HuH-7 (cell line): ENCODE results near the gene ARL2.

Experiments
- DNase-seq: peaks from one replicate; pipeline ENCODE4 v3.0.0; 2011; ENCODE audit warnings: low spot score

ARL2 gene

DNA sequence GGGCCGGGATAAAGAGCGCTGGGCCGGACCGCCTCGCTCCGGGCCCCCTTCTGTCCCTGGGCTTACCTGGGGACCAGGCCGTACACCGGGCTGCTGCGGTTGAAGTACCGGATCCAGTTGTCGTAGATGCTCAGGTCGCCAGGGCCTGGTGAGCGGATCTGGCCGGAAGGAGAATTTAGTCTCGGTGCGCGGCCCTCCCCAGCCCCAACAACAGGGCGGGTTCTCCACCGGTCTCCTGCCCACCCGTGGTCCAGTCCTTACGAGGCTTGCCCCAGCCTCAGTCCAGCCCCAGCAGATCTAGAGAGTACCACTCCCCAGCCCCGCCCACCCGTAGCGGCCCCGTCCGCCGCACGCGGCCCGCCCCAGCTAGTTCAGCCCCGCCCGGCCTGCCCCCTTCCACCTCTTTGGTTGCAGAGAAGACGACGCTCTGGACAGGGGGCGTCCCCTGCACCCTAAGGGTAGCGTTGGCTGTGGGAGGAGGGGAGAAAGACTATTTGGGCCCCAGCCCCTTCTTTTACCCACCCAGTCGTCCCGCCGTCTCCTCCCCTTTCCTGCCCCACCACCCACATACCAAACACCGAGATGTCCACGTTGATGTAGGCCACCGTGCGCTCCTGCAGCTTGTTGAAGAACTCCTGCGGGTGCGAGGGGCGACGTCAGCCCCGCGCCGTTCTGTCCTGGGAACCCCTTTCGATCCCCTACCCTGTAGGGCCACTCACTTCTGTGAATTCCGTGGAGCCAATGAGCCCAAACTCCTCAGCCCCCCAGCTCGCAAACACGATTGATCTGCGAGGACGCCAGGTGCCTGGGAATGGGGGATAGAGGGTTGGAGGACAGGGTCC lies 33.8 kb downstream of the ARL2 start:
- DNase-seq: no peak

DNA sequence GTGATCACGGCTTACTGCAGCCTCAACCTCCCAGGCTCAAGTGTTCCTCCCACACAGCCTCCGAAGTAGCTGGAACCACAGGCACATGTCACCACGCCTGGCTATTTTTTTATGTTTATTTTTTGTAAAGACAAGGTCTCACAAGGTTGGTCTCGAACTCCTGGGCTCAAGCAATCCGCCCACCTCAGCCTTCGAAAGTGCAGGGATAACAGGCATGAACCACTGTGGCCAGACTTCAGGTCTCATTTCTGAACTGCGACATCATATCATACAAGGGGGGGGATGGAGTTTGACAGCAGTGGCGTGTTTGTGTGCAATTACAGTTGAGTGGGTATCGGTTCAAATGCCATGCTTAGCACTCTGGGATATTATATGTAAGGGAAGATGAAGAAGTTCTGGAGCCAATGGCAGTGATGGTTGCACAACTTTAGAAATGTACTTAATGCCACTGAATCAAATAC lies 37.5 kb downstream of the ARL2 start:
- DNase-seq: no peak

- no peak for DNase-seq
Observed at GRCh38 chr11:65053827-65054508, 40.0 kb downstream of the ARL2 start.

- DNase-seq: no peak
Observed at GRCh38 chr11:65055538-65055937, 41.6 kb downstream of the ARL2 start.

- DNase-seq: no peak
Observed at GRCh38 chr11:65056999-65057398, 43.0 kb downstream of the ARL2 start.

DNA sequence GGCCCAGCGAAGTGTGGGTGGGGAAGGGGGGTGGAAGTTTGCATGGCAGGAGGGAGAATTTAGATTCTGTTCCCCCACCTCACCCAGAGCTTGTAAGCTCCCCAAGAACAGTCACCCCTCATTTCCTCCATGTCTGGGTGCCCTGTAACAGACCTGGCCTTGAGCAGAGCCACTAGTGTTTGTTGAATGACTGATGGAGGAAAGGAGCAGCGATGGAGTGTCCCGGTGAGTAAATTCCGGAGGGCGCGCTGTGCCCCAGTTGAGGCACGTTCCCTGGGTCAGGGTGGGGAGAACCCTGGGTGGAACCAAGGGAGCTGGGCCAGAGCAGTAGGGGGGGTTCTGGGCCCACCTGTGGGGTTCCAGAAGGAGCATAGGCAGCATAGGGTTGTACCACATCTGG lies 43.6 kb downstream of the ARL2 start:
- no peak for DNase-seq

DNA sequence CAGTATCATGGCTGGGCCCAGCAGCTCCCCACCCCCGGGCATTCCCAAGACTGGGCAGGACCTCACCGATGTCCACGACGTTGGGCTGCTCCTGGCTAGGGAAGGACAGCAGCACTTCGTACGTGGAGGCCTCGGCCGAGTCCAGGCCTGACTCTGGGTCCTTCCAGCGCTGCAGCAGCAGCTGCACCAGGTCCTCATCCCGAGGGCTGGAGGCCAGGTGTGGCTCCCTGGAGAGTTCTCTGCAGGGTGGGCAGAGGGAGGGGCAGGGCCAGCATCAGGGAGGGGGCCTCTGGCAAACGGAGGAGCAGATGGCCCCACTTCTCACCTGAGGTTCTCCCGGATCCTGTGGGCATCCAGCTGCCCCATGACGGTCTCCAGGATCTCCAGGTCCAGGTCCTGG lies 44.1 kb downstream of the ARL2 start:
- DNase-seq: no peak

DNA sequence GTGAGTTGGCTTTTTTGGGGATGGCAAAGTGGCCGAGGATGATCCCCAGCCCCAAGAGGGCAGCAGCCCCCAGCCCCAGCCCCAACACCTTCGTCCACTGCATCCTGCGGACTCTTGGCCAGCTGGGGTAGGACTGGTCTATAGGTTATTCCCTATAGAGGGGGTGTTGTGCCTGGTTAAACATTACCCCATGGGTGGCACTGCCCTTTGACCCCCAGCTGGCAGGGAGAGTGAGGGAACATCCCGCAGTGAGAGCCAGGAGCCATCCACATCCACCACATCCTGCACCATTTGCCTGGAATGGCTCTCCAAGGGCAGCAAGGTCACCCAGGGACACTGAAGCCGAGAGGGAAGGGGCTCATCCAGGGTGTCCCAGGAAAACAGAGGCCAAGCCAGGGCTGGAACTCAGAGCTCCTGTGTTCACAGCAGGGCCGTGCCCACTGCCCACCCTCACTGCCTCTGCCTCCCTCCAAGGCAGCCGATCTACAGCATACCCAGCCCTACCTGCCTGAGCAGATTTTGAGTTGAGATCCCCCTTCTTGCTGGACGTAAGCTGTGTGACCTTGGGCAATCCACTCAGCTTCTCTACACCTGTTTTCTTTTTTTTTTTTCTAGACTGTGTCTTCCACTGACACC lies 44.6 kb downstream of the ARL2 start, which contains the start of gene NAALADL1:
TSS of gene NAALADL1 (minus strand) at position 135 of the 636 bp plus-strand sequence. CDS start at position 103, 32 bp downstream.
- no peak for DNase-seq

GRCh38 chr11:65059523-65059922 lies 45.6 kb downstream of the ARL2 start:
- DNase-seq: no peak

DNA sequence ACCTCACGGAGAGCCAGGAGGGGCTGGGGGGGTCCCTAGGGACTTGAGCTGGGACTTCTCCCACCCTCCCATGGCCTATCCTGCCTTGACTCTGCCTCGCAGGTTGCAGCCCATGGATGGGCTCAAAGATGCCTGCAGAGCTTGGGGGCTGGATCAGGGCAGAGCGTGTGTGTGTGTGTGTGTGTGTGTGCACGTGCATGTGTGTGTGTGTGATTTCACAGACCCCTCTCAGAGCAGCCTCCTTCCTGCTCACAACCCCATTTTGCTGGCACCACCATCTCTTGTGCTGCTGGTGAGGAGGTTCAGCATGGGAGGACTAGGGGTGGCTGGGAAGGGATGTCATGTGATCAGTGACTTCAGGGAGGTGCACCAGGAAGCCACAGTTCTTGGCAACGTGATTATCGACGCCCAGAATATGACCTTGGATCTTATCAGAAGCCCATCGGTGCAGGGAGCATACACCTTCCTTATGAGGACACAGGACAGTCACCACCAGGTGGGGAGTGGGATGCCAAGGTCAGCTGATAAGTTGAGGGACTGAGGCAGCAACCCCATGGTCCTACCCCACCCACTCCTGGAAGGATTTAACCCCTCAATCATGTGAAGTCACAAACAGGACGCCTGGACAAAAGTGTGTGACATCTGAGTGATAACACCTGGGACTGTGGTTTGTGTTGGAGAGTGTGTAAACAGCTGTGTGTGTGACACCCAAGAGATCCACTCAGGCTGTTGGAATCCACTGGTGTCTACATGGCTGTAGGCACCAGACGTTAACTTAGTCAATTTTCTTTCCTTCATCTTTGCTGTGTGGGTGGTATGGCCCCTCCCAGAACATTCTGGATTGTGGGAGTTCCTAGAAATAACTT lies 46.2 kb downstream of the ARL2 start:
- DNase-seq: no peak

DNA sequence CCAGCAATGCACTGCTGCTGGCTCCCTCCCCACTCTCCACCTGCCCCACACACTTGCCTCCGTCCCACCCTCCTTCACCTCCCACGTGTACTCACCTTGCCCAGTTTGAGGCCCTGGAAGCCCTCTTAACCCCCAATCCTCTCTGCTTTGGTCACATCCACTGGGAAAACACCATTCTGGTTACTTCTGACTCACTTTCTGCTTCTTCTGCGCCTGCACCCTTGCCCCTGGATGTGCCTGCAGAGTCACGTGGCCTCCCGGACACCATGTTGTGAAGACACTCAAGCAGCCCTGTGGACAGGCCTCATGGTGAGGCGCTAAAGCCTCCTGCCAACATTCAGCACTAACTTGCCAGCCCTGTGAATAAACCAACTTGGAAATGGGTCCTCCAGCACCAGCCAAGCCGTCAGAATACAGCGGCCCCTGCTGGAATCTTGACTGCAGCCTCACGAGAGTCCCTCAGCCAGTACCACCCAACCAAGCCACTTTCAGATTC lies 47.0 kb downstream of the ARL2 start:
- DNase-seq: no peak

DNA sequence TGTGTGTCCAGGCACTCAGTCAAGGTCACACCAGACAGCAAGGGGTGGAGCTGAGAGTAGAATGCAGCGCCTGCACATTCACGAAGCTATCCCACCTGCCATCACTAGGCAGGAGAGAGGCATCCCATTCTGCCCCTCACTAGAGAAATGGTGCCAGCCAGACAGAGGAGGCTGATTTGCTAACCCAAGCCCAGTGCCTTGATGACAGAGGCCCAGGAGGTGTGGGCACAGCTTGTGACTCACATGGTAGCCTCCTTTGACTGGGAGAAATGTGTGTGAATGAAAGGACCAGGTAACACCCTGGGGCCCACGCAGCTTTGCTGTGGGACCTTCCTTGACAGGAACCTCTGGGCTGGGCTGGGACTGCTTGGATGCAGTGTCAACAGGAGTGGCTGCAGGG lies 49.6 kb downstream of the ARL2 start:
- DNase-seq: no peak

- DNase-seq: no peak
Observed at GRCh38 chr11:65064847-65065240, 50.9 kb downstream of the ARL2 start.

DNA sequence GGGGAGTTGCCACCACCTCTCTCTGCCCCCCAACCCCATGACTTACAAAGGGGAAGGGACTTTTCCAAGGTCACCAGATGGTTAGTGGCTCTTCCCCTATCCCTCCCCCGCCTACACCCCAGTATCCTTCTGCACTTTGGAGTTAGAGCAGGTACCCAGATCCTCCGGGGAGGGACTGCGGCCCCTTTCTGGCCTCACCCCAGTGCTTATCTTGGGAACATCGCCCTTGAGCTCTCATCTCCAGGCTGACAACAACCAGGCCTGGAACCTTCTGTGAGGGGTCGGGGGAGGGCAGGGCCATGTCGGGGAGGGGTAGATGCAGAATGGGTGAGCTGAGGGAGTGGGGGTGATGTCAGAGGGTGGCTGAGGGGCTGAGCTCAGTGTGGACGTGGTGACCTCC lies 51.9 kb downstream of the ARL2 start:
- DNase-seq: no peak

- DNase-seq: no peak
Observed at GRCh38 chr11:65066315-65066714, 52.4 kb downstream of the ARL2 start.

DNA sequence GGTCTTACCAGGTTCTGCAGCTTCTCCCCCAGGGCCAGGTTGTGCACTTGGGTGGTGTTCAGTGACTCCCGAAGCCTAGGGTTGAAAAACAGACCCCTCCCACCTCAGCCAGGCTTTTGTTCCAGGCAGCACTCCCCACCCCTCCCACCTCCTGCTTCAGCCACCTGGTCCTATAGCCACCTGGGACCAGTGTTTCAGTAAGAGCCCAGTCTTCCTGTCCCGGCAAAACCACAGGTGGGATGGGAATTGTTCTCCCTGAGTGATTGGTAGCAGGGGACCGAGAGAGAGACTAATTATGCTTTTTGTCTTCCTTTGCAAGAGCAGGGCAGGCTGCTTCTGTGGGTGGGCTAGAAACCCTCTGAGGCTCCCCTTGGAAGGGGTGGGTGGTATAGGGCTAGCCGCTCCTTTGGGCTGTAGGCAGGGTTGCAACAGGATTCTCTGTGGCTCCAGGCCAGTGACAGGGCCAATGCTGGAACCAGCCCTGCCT lies 52.9 kb downstream of the ARL2 start:
- no peak for DNase-seq

DNA sequence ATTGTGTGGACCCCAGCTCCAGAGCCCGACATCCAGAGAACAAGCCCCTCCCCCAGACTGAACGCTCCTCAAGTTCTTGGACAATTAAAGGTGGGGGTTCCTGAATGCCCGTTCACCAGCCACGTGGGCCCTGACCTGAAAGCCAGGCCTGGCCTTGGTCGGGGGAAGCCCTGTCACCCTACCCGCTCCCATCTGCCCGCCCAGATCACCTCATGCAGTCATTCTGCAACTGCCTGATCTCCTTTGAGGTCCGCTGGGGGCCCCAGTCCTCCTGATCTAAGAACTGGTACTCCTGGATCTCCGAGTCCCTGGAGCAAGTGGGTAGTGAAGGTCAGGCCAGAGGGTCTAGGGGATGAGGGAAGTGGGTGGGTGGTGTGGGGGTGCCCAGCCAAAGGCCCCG lies 53.5 kb downstream of the ARL2 start:
- no peak for DNase-seq

DNA sequence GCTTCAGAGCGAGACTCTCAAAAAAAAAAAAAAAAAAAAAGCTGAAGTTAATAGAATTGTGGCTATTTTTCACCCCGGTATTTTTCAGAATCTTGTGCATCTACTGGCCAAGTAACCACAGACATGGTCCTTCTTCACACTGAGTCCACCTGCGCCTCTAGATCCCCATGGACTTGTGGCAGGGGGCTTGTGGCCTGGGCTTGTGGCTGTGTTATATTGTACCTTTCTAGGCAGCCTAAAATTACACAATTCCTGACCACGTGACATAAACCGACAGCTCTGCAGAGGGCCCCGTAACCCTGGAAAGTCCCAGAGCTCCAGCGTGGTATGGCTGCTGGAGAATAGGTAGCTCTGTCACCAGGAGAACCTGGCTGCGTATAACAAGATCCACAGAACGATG lies 55.3 kb downstream of the ARL2 start:
- peak; percentile 35 for DNase-seq
